ENCODE results near the gene ZNF827. TPM values are rescaled to one million over a fixed set of nuclear protein-coding genes. Genes with fewer than 3 reads are reported as not detected.

Gene ZNF827
- total and polyA plus RNA-seq, 2 of the 13 experiments (the other 11 are each of a cell fraction or from before 2014, with no cell fraction given) = 2.8 TPM

DNA sequence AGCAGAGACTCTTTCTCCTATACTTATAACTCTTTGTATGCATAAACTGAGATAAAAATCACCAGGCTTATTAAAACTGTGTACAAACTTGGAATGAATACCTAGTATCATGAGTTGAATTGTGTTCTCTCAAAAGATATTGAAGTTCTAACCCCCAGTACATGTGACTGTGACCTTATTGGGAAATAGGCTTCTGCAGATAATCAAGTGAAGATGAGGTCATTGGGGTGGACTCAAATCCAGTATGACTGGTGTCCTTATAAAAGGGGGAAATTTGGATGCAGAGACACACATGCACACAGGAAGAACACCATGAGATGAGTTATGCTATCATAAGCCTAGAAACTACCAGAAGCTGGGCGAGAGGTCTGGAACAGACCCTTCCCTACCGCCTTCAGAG, 26.2 kb downstream of the ZNF827 start (continued):
- TF ChIP-seq ZNF678 (CRISPR knock-in tag; IDR thresholded peaks at IDR 0.05) = no peak

DNA sequence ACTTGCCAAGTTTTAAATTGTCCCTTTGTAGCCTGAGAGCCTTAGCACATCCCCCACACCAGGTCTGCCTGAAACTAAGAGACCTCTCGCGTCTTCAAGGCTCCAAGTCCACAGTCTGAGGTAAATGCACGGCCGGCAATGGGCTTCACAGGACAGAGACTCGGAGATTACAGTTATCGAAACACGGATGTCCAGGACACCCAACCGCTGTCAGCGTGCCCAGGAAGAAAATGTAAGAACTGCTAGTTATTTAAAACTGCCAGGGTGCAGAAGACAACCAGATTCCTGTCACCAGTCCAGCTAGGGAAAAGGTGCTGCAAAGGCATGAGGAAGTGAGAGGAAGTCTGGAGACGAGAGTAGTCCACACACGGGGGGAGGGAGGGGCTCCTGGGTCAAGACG, 28.9 kb downstream of the ZNF827 start:
- no TSS peak for BruUV-seq (replicated peaks)
- H3K27ac ChIP-seq (ENCODE audit: extremely low read length, insufficient read depth, low read length) = no peak overlapping the region
- ChIA-PET POLR2A (no interaction called here), CTCF (ENCODE audit: low intra/inter-chr PET ratio, low total read pairs) (no interaction called here)
- WGBS (ENCODE audit: low lambda C conversion rate) = 95% methylated on average over 12 of the region's 12 CpGs
- no peak overlapping the region for H3K9ac ChIP-seq (ENCODE audit: insufficient read depth, low read depth, low read length)
- no peak for FAIRE-seq
- DNase-seq (ENCODE audit: low spot score) = no peak
- H3K79me2 ChIP-seq (ENCODE audit: insufficient read depth, low read length) = peaks cover 8% of the 10 kb centered on the region
- H4K20me1 ChIP-seq (ENCODE audit: insufficient read depth, low read length) = no peaks in the 10 kb centered on the region
- TF ChIP-seq, protein P1, sequence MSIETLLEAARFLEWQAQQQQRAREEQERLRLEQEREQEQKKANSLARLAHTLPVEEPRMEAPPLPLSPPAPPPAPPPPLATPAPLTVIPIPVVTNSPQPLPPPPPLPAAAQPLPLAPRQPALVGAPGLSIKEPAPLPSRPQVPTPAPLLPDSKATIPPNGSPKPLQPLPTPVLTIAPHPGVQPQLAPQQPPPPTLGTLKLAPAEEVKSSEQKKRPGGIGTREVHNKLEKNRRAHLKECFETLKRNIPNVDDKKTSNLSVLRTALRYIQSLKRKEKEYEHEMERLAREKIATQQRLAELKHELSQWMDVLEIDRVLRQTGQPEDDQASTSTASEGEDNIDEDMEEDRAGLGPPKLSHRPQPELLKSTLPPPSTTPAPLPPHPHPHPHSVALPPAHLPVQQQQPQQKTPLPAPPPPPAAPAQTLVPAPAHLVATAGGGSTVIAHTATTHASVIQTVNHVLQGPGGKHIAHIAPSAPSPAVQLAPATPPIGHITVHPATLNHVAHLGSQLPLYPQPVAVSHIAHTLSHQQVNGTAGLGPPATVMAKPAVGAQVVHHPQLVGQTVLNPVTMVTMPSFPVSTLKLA (IDR thresholded peaks at IDR 0.05) = no peak
- no peak for ATAC-seq
- intact Hi-C loops (cut with micrococcal nuclease; ENCODE audit: unreplicated experiment) = no loop called here
- H3K4me1 ChIP-seq (ENCODE audit: insufficient read depth, low read length) = peaks cover 7% of the 10 kb centered on the region
- H3K4me2 ChIP-seq (ENCODE audit: low read depth, low read length) = no peak overlapping the region
- H3K27me3 ChIP-seq (ENCODE audit: control insufficient read depth in 1 of 2, insufficient read depth in 2 of 2, low read length in 2 of 2) = no peaks in the 10 kb centered on the region
- no peak overlapping the region for H2AFZ ChIP-seq (ENCODE audit: low read length)
- in situ Hi-C loops (cut with HindIII; ENCODE audit: extremely low pct_ligation_motif_present, low pct_unique_long_range_greater_than_20kb) = no loop called here
- no peaks in the 10 kb centered on the region for H3K9me3 ChIP-seq (ENCODE audit: low read length)
- H3K4me3 ChIP-seq (replicated peaks in 1 of 3; ENCODE audit: insufficient read depth in 1 of 3, low read depth in 2 of 3, low read length in 3 of 3) = no peak overlapping the region
- no peaks in the 10 kb centered on the region for H3K36me3 ChIP-seq (replicated peaks in 1 of 2; ENCODE audit: control insufficient read depth in 1 of 2, insufficient read depth in 2 of 2, low read length in 2 of 2)

DNA sequence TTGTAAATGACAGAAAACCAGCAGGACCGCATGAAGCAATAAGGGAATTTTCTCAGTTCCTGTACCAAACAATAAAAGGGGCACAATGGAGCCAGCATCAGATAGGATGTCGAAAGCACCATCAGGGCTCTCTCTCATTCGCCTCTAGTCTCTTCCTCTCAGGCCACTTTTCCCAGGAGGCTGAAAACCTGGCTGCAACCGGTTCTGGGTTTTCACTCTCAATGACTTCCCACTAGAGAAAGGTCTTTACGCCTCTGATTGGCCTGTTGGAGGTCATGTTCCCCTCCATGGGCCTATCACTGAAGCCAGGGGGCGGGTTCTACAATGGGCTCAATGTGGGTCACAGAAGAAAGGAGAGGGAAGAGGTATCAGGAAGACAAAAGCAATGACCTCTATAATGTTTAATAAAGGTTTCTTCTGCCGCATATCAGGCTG, 29.3 kb downstream of the ZNF827 start:
- H3K4me2 ChIP-seq (ENCODE audit: low read depth, low read length) = no peak overlapping the region
- no peak for TF ChIP-seq YY1 (IDR thresholded peaks at IDR 0.05; ENCODE audit: insufficient read depth, insufficient replicate concordance, low read depth, low read length)
- no peak for TF ChIP-seq DMAP1 (CRISPR knock-in tag; IDR thresholded peaks at IDR 0.05)
- TF ChIP-seq, protein P2, sequence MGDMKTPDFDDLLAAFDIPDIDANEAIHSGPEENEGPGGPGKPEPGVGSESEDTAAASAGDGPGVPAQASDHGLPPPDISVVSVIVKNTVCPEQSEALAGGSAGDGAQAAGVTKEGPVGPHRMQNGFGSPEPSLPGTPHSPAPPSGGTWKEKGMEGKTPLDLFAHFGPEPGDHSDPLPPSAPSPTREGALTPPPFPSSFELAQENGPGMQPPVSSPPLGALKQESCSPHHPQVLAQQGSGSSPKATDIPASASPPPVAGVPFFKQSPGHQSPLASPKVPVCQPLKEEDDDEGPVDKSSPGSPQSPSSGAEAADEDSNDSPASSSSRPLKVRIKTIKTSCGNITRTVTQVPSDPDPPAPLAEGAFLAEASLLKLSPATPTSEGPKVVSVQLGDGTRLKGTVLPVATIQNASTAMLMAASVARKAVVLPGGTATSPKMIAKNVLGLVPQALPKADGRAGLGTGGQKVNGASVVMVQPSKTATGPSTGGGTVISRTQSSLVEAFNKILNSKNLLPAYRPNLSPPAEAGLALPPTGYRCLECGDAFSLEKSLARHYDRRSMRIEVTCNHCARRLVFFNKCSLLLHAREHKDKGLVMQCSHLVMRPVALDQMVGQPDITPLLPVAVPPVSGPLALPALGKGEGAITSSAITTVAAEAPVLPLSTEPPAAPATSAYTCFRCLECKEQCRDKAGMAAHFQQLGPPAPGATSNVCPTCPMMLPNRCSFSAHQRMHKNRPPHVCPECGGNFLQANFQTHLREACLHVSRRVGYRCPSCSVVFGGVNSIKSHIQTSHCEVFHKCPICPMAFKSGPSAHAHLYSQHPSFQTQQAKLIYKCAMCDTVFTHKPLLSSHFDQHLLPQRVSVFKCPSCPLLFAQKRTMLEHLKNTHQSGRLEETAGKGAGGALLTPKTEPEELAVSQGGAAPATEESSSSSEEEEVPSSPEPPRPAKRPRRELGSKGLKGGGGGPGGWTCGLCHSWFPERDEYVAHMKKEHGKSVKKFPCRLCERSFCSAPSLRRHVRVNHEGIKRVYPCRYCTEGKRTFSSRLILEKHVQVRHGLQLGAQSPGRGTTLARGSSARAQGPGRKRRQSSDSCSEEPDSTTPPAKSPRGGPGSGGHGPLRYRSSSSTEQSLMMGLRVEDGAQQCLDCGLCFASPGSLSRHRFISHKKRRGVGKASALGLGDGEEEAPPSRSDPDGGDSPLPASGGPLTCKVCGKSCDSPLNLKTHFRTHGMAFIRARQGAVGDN (CRISPR knock-in tag; IDR thresholded peaks at IDR 0.05) = no peak
- no peak for TF ChIP-seq ATM (IDR thresholded peaks at IDR 0.05; ENCODE audit: borderline replicate concordance)
- no peak for TF ChIP-seq SMARCC2 (IDR thresholded peaks at IDR 0.05)
- TF ChIP-seq HDAC1 (CRISPR knock-in tag; IDR thresholded peaks at IDR 0.05) = no peak
- TF ChIP-seq, protein P3, sequence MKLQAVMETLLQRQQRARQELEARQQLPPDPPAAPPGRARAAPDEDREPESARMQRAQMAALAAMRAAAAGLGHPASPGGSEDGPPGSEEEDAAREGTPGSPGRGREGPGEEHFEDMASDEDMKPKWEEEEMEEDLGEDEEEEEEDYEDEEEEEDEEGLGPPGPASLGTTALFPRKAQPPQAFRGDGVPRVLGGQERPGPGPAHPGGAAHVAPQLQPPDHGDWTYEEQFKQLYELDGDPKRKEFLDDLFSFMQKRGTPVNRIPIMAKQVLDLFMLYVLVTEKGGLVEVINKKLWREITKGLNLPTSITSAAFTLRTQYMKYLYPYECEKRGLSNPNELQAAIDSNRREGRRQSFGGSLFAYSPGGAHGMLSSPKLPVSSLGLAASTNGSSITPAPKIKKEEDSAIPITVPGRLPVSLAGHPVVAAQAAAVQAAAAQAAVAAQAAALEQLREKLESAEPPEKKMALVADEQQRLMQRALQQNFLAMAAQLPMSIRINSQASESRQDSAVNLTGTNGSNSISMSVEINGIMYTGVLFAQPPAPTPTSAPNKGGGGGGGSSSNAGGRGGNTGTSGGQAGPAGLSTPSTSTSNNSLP (IDR thresholded peaks at IDR 0.05; ENCODE audit: low read depth, low read length) = no peak
- TF ChIP-seq STAT5B (CRISPR knock-in tag; IDR thresholded peaks at IDR 0.05) = no peak
- no peak for TF ChIP-seq ZNF878 (CRISPR knock-in tag; IDR thresholded peaks at IDR 0.05)

More for the DNA sequence above, 29.3 kb downstream of the ZNF827 start:
- peaks cover 3% of the 10 kb centered on the region for H3K4me1 ChIP-seq (ENCODE audit: insufficient read depth, low read length)
- H3K36me3 ChIP-seq (replicated peaks in 1 of 2; ENCODE audit: control insufficient read depth in 1 of 2, insufficient read depth in 2 of 2, low read length in 2 of 2) = no peaks in the 10 kb centered on the region
- no peaks in the 10 kb centered on the region for H4K20me1 ChIP-seq (ENCODE audit: insufficient read depth, low read length)
- ATAC-seq (no peak), DNase-seq (ENCODE audit: low spot score) (no peak), FAIRE-seq (no peak)
- CTCF ChIA-PET (ENCODE audit: low intra/inter-chr PET ratio, low total read pairs) = no interaction called here
- no peaks in the 10 kb centered on the region for H3K9me3 ChIP-seq (ENCODE audit: low read length)
- H3K27me3 ChIP-seq (ENCODE audit: control insufficient read depth in 1 of 2, insufficient read depth in 2 of 2, low read length in 2 of 2) = no peaks in the 10 kb centered on the region
- no peak overlapping the region for H2AFZ ChIP-seq (ENCODE audit: low read length)
- H3K9ac ChIP-seq (ENCODE audit: insufficient read depth, low read depth, low read length) = no peak overlapping the region
- in situ Hi-C loops (cut with HindIII; ENCODE audit: extremely low pct_ligation_motif_present, low pct_unique_long_range_greater_than_20kb) (no loop called here), intact Hi-C loops (cut with micrococcal nuclease; ENCODE audit: unreplicated experiment) (no loop called here)
- 95% methylated on average over 7 of the region's 7 CpGs for WGBS (ENCODE audit: low lambda C conversion rate)
- H3K4me3 ChIP-seq (replicated peaks in 1 of 3; ENCODE audit: insufficient read depth in 1 of 3, low read depth in 2 of 3, low read length in 3 of 3) = no peak overlapping the region
- POLR2A ChIA-PET = no interaction called here
- no TSS peak for BruUV-seq (replicated peaks)
- peaks cover 8% of the 10 kb centered on the region for H3K79me2 ChIP-seq (ENCODE audit: insufficient read depth, low read length)
- H3K27ac ChIP-seq (ENCODE audit: extremely low read length, insufficient read depth, low read length) = no peak overlapping the region

Data from HepG2 (cell line).